Stimulated activated CD8-positive, alpha-beta memory T cell treated with anti-CD3 and anti-CD28 coated beads, Interleukin-12 subunit alpha, Interleukin-12 subunit beta, amount 100 ng/mL, for 4 hours (primary cell): Measurements from ENCODE around the gene RAD9A.

ENCODE experiments used
- DNase-seq: peaks from one replicate; pipeline ENCODE4 v3.0.0-alpha.2; 2020; ENCODE audit warnings: low read depth

RAD9A gene

DNA sequence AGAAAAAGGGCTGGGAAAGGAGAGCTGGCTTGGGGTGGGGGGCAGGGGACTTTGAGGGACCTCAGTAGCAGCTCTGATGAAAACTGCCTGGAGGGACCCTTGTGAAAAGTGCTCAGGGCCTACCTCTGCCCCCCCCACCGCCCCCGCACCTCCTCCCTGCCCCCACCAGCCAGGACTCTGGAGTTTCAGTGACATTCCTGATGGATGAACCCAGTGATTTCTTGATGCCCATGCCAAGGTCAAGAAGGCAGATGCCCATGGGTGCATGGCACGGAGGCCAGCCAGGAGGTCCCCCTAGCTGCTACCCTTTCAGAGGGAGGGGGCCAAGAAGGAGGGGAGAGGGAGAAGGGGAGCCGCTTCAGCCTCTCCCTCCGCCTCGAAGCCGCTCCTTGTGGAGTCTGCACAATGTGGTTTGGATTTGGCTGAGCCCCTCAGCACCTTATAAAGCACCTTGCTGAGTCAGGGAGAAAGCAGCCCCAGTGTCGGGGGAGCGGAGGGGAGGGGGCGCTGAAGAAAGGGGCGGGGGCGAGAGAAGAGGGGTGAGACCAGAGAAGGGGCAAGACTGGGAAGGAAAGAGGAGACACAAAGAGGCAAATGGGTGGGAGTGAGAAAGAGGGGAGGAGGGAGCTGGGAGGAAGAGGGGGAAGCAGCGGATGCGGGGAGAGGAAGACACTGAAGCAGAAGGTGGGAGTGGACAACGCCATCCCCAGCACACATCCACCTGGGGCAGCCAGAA lies 16.3 kb upstream of the RAD9A start:
- no peak for DNase-seq

DNA sequence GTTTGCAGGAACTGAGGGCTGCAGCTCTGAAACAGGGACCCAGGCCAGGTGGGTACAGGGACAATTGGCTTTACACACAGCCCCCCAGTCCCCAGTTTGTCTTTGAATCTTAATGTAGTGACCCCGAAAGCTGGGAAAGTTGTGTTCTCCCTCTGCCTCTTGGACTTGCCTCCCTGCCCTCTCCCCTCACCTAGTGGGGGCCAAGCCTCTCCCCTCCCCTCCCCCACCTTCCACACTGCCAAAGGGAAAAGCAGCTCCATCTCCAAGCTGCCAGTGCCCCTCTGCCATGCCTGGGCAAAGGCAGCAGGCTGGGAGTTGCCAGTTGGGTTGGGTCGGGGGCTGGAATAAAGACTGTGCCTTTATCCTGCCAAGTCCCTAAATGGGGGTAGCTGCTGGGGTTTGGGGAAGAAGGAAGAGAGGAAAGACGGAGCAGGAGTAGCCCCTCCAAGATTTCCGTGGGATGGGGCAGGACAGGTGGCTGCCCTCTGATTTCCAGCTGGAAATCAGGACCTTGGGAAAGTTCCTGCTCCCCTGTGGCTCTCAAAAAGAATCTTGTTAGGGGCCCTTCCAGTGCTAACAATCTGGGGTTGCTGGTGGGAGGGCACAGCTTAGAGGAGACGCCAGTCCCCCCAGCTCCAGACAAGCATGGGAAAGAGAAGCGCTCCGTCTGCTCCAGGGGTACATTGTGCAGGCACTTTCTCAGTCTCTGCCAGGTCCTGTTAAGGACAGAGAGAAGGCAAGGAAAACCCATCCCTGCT lies 15.5 kb upstream of the RAD9A start:
- DNase-seq = no peak

DNA sequence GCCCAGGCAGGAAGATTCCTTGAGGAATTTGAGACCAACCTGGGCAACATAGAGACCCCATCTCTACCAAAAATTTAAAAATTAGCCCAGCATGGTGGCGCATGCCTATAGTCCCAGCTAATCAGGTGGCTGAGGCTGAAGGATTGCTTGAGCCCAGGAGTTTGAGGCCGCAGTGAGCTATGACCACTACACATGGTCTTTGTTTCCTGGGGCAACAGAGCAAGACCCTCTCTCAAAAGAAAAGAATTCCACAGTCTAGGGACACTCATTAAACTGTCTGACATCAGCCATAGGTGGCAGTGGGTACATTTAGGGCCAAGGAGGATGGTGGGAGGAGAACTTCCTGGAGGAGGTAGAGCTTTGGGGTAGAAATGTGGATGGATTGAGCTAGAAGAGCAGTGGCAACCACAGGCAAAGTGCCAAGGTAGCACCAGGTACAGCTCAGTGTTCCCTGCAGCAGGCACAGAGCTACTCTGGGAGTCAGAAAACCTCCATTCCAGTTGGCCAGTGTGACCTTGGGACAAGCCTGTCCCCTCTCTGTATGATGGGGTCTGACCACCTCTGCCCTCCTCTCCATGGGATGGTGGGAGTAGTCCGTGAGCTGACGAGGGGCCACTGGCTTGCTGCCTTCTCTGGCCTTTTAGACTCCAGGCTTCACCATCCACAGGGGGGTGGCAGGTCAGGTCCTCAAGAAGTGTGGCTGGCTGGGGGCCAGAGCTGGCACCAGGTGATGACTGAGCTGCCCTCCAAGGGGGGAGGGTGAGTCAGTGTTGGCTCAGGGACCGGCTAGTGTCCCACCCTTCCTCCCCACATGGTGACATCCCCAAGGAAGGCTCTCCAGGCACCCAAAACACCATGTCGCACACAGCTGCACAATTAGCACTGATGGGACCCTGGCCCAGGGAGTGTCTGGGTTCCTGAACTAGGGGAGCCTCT lies 14.6 kb upstream of the RAD9A start:
- DNase-seq = no peak

DNA sequence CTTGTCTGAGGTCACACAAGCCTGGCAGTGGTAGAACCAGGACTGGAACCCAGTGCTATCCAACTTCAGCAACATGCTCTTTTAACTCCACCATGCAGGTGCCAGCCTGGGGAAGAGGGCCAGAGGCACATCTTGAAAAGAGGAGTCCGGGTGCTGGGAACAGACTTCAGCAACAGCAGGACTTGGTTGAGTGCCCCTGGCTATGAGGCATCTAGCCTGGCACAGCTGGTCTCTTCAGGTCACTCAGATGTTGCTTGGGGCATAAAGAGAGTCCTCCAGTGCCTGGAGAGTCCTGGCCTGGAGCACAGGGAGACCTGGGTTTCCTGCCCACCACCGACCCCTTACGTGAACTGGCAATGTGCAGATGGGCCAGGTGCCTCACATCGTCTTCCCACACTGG lies 13.2 kb upstream of the RAD9A start:
- no peak for DNase-seq

DNA sequence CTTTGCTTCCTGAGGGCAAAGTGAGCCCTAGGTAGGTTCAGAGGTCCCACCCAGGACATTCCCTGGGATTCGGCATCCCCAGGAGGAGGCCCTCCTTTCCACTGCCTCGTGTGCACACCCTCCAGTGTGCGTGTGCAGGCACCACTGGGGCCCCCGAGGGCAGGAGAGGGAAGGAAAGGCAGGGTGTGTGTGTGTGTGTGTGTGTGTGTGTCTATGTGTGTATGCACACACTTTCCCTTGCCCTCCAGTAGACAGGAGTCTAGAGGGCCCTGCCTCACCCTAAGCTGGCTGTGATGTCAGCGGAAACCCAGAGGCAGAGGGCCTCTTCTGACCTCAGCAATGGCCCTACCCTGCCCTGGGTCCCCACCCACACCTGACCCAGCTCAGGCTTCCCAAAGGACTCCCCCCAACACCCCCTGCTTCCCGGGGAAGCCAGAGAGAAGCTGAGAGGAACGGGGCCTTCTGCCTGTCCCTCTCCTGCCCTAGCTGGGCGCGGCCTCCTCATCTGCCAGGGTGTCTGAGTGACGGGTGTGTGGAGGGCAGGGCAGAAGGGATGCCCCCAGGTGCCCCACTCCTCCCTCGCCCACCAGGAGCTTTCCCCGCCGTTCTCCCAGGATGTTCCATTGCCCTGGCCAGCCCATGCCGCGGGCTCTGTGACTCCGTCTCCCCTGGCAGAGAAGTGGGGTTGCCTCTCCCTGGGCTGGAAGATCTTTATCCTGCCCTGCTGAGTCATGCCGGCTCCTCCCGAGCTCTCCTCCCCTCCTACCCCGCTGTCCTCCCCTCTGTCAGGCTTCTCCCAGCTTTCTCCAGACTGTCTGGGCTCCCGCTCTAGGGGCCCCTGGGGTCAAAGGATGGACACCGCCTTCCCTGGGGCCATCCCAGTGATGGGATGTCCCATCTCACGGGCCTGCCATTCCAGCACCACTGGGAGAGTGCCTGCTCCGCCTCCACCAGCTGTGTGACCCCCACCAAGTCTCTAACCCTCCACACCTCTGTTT lies 12.4 kb upstream of the RAD9A start:
- DNase-seq = no peak

DNA sequence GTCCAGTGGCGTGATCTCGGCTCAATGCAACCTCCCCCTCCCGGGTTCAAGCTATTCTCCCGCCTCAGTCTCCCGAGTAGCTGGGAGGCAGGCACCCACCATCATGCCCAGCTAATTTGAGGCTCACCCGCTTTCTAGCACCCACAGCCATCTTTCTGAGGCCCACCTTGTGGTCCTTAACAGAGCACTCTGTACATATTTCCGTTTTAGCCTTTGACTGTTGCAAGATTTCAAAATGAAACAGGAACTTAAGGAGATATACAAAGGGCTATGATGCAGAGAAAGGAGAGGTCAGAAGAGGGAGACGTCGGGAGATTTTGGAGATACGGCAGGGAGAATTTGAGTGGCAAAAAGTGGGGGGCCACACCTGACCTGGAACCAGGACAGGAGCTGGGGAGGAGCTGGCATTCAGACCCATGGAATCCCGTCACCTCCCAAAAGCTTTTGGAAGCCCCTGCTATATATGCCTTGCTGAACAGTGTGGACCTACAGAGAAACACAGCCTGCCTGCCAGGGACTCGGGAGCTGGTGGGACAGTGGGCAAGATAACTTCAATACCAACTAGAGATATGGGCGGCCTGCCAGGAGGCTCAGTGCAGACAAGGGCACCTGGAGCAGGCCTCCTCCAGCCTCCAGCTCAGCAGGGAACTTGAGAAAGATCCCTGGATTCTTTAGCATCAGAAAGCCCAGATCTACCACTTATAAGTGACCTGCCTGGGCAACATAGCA lies 10.4 kb upstream of the RAD9A start:
- no peak for DNase-seq

DNA sequence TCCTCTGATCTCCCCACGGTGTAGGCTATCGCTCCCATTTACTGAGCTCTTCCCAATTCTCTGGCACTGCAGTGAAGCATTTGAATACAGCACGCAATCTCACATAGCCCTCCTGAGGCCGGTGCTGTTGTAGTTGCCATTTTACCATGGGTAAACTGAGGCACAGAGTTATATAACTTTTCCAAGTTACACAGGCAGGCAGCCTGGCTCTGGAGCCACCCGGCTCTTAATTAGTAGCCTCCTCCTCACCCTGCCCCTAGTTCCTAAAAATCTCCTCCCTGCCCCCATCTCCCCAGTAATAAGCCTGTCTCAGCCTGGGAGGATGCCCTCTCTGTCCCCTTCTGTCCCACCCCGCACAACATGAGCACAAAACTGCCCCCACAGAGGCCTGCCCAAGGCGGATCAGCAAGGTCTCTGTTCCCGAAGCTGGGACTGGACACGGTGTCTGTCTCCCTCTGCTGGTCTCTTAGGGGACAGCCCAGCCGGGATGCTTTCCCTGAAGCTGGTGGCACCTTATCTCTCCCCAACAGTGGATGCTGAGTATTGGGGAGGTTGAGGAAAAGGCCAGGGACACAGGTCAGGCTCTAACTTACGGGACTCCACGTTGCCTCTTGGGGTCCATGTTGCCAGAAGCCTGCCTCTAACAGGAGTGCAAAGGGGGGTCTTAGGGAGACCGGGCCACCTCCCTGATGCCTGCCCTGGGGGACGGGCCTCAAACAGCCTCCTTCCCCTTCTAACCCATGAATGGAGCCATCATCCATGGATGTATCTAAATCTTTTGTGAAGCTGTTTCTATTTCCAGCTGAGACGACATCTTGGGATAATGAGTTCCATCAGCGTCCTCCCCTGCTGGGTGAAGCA lies 9.3 kb upstream of the RAD9A start:
- DNase-seq = peak; percentile 70

DNA sequence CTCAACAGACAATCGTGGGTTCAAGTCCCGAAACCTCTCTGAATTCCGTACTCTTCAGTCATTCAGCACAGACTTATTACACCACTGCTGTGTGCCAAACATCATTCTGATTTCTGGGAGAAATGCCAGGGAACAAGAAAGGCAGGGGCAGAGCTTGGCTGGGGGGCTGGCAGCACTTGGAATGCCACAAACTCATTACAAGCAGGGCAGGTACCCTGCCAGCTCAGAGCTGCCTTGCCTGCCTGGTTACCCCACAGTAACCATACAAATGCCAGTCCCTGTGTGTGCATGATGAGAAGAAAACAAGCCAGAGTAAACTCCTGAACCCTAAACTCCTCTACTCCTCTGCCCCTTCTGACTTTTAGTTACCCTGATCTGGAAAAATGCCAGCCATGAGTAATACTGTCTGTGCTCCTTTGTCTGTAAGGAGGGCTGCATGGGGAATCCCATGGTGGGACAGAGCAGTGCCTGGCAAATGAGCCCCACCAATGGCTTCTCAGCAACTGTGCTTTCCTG lies 6.9 kb upstream of the RAD9A start:
- no peak for DNase-seq

DNA sequence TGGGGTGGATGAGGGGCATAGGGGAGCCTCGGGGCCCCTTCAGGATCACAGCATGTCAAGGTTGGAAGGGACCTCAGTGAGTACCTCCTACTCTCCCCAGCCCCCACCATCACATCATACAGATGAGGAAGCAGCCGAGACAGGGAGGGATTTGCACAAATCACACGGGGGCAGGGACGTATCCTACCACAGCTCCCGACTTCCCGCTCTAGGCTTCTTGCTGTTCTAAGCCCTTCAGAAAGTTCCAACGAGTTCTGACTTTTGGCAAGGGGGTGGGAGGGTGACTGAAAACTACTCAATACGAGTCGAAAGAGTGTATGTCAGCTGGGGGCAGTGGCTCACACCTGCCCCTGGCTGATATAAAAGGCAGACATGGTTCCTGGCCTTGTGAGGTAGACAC lies 4.7 kb upstream of the RAD9A start:
- DNase-seq = no peak

DNA sequence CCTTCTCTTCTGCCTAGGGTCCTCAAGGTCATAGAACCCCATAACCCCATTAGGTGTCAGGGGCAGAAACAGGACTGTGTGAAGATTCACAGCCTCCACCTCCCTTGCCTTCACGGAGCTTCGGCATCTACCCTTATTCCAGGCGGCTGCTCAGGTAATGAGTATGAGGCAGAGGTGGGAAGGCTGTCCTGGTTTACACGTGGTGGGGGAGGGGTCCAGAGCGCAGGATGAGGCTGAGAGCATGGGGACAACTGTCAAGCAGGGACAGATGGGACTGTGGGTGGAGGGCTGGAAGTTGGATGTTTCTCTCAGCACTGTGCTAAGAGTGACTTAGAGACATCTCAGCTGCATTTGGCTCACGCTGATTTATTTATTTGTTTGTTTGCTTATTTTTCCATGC lies 4.3 kb upstream of the RAD9A start:
- DNase-seq = no peak

DNA sequence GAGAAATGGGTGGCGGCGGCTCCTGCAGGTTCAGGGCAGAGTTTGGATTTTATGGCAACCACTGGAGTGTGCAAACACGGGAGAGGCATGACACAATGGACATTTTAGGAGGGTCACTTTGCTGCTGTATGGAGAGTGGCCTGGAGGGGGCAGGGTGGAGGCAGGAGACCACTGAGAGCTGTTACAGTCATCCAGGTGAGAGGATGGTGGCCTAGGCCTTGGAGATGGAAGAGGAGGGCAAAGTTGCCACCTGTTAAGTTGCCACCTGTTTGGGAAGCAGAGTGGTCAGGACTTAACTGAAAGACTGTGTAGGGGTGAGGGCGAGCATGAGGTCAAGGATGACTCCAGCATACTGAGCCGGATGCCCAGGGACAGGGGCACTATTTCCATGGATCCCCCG lies 2.3 kb upstream of the RAD9A start:
- DNase-seq = no peak

DNA sequence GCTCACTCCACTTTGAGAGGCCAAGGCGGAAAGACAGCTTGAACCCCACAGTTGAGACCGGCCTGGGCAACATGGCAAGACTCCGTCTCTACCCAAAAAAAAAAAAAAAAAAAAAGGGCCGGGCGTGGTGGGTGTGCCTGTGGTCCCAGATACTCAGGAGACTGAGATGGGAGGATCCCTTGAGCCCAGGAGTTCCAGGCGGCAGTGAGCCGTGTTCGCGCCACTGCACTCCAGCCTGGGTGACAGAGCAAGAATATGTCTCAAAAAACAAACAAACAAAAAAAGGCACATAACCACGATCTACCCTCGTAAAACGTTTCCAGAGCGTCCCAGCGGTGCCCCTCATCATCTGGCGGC lies 861 bp upstream of the RAD9A start:
- DNase-seq = no peak

DNA sequence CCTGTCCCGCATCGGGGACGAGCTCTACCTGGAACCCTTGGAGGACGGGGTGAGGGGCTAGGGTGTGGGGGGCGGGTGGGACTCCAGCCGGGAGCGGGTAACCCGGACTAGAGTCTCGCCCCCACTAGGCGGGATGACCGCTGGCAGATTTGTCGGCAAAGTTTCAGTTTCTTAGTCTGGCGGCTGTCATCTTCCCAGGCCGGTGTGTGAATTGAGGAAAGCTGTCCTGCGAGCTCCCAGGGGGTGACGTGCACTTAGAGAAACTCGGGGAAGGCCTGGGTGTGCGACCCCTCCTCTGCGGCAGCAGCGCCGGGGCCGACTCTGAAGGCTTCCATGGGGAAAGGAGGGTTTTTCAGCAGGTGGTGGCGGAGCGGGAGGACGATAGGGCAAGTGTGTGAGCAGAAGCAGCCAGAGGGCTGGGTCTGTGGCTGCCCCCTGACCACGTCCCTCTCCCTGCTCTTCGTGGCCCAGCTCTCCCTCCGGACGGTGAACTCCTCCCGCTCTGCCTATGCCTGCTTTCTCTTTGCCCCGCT lies 463 bp downstream of the RAD9A start:
- no peak for DNase-seq

DNA sequence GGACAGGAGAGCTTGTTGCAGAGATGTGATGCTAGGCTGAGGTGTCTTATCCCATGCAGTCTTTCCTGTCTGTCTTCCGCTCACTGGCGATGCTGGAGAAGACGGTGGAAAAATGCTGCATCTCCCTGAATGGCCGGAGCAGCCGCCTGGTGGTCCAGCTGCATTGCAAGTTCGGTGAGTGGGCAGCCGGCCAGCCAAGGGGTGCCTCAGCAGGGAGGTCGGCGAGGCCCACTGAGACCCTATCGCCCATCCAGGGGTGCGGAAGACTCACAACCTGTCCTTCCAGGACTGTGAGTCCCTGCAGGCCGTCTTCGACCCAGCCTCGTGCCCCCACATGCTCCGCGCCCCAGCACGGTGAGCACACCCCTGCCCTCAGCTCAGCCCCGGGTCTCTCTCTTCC lies 1.7 kb downstream of the RAD9A start:
- no peak for DNase-seq

DNA sequence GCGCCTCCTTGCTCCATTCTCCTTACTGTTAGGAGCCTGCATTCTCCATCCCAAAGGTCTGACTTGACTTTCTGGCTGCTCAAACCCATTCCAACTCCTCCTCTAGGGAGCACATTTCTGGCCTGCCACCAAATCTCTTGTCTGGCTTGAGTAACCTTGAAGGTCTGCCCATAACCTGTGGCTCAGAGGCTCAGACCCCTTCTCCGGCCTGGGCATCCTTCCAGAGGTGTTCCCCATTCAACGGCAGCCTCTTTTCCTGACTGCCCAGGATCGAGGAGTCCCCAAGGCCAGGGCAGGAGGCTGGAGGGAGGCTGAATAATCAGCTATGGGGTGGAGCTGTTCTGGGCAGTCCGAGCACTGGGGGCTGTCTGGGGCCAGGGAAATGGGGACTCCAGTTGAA lies 2.2 kb downstream of the RAD9A start:
- no peak for DNase-seq

DNA sequence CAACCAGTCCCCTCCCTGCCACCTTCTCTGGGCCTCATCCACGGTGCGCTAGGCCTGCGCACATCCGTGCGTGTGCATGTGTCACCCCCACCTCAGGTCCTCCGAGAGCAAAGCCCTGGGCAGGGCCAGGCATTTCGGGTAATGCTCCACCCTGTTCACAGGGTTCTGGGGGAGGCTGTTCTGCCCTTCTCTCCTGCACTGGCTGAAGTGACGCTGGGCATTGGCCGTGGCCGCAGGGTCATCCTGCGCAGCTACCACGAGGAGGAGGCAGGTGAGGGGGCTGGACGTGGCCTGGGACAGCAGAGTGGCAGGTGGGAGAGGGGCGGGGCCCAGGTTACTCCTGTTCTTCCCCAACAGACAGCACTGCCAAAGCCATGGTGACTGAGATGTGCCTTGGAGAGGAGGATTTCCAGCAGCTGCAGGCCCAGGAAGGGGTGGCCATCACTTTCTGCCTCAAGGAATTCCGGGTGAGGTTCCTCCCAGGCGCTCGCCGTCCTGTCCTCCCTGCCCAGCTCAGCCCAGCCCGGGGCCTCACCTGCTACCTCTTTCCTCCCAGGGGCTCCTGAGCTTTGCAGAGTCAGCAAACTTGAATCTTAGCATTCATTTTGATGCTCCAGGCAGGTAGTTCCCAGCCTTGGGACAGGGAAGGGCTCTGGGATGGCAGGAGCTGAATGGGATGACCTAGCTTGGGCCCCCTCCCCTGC lies 3.9 kb downstream of the RAD9A start:
- DNase-seq = no peak

DNA sequence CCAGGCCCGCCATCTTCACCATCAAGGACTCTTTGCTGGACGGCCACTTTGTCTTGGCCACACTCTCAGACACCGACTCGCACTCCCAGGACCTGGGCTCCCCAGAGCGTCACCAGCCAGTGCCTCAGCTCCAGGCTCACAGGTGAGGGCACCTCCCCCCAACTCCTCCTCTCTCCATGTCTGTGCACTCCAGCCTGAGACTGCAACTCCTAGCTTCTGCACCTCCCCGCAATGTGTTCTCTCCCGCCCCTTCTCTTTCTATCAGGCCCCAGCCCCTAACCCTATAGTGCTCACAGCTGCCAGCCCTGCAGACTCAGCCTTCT lies 4.4 kb downstream of the RAD9A start:
- DNase-seq = no peak

DNA sequence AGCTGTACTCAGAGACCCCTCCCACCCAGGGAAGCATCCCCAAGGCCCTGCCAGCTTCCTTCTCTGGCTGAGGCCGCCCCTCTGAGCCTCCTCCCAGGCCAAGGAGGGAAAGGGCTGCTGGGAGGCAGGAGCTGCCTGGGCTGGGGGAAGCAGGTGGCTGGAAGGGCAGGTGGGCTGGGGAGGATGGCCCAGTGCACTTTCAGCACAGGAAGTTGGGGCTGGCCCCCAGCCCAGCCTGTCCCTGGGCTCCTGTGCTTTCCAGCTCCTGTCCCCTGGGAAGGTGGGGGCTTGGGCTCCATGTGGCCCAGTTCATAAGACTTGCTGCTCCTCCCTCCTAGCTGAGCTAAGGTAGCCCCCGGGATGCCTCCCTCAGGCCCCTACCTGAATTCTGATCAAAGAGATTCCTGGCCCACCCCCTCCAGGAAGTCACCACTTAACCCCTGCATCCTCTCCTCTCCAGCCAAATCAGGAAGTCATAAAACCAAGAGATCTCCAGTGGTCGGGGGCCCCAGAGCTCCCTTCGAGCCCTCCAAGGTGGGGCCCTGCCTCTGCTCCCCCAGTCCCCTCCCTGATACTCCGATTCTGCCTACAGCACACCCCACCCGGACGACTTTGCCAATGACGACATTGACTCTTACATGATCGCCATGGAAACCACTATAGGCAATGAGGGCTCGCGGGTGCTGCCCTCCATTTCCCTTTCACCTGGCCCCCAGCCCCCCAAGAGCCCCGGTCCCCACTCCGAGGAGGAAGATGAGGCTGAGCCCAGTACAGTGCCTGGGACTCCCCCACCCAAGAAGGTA lies 5.0 kb downstream of the RAD9A start:
- DNase-seq = no peak
